Fibroblast of skin of scalp (primary cell): Measurements from ENCODE around the gene CCSAP.
"Not testable (repeated sequence)": the region's sequence is repeated elsewhere in the genome, so short reads cannot be mapped to it uniquely, and the experiment has no call there.

ENCODE experiments used
- DNase-seq: peaks from one replicate; pipeline ENCODE4 v3.0.0-alpha.2; 2013

Gene CCSAP

DNA sequence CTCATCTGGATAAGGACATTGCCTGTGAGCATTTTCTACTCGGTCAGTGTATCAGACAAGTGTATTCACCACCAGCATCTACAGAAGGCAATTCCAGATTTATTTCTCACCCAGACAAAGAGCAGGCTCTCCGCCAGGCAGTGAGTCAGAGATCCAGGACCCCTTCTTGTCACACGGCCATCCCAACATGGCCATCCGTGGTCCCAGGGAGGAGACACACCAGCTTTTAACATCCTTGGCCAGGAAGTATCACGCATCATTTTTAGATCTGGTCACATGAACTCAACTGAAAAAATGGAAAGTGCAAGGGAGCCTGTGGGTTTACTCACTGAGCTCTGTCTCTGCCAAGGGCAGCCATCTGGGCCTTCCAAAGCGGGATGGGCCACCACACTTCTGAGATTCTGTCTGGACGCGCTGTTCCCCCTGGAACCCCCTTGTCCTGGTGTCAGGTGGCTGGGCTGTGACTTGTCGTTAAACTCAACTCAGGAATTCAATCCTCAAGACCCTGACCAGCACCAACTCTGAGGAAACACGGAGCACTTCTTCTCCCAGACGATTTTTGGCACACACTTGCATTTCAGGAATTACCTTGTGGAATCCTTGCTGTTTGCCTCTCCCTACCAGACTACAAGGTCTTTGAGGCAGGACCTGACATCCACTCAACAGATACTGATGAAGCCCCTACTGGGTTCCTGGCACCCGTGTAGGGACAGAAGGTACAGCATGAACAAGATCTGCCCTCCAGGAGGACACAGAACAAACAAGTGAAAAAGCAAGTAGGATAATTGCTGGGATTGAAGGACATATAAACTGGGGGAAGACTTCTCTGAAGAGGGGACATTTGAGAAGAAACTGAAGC, 21.6 kb upstream of the CCSAP start:
- peak; percentile 9 for DNase-seq

DNA sequence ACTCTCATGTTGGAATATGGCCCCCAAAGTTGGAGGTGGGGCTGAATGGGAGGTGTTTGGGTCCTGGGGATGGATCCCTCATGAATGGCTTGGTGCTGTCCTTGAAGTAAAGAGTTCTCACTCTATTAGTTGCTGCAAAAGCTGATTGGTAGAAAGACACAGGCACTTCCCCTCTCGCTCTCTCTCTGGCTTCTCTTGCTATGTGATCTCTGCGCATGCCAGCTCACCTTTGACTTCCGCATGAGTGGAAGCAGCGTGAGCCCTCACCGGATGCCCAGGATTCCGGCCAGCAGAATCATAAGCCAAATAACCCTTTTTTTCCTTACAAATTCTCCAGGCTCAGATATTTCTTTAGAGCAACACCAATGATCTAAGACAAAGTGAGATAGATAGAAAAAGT, 20.9 kb upstream of the CCSAP start:
- no peak for DNase-seq

DNA sequence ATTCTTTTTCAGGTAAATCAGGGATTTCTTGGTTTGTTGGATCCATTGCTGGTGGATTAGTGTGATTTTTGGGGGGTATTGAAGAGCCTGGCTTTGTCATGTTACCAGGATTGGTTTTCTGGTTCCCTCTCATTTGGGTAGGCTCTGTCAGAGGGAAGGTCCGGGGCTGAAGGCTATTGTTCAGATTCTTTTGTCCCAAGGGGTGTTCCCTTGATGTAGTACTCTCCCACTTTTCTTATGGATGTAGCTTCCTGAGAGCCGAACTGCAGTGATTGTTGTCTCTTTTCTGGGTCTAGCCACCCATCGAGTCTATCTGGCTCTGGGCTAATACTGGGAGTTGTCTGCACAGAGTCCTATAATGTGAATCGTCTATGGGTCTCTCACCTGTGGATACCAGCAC, 17.6 kb upstream of the CCSAP start:
- DNase-seq: no peak

DNA sequence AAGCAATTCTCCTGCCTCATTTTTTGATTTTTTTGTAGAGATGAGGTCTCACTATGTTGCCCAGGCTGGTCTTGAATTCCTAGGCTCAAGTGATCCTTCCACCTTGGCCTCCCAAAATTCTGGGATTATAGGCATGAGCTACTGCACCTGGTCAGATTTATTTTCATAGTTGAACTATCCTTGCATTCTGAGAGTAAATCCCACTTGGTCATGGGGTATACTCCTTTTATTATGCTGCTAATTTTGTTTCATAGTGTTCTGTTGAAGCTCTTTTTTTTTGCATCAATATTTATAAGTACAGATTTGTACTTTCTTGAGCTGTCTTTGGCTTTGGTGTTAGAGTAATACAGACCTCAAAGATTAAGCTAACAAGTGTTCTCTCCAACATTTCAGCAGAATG, 12.8 kb upstream of the CCSAP start:
- DNase-seq: no peak

DNA sequence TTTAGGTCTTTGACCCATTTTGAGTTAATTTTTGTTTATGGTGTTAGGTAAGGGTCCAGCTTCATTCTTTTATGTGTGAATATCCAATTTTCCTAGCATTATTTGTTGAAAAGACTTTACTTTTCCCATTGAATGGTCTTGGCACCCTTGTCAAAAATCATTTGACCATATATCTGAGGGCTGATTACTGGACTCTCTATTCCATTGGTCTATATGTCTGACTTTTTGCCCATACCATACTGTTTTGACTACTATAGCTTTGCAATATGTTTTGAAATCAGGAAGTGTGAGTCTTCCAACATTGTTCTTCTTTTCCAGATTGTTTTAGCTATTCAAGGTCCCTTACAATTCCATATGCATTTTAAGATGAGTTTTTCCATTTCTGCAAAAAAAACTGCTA, 11.4 kb upstream of the CCSAP start:
- no peak for DNase-seq

DNA sequence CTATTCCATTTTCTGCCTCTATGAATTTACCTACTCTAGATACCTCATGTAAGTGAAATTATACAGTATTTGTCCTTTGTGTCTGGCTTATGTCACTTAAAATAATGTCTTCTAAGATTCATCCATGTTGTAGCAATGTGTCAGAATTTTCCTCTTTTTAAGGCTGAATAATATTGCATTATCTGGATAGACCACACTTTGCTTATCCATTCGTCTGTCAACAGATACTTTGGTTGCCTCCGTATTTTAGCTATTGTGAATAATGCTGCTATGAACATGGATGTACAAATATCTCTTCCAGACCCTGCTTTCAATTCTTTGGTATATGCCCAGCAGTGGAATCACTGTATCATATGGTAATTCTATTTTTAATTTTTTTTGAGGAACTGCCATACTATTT, 10.1 kb upstream of the CCSAP start:
- no peak for DNase-seq

DNA sequence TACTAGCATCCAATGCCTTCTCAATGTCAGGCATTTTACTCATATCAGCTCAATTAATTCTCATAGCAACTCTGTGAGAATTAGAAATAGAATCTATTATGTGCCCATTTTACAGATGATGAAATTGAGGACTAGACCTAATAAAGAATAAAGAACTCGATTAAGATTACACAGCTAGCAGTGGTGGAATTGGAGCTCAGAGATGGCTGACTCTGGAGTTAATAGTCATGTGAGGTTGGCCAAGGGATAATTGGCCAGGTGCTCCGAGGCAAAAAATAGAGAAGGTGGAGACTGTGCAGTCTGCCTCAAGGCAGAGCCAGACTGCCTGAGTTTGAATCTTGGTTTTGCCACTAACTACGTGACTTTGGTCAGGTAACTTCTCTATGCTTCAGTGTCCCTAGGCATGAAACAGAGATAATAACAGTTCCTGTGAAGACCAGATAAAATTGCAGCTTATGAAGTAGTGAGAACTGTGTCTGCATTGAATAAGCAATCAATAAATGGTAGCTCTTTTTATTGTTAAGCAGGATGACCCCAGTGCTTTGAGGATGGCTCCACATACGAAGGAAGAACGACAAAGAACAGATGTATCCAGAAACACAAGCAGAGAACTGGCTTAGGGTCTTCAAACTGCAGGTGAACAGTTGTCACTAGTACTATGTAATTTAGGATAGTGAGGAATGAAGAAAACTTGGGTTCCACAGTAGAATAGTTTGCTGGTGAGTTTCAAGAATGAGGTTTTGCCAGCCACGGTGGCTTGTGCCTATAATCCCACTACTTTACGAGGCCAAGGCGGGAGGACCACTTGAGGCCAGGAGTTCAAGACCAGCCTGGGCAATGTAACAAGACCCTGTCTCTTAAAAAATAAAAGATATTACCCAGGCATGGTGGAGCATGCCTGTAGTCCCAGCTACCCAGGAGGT, 6.9 kb upstream of the CCSAP start:
- DNase-seq: no peak

DNA sequence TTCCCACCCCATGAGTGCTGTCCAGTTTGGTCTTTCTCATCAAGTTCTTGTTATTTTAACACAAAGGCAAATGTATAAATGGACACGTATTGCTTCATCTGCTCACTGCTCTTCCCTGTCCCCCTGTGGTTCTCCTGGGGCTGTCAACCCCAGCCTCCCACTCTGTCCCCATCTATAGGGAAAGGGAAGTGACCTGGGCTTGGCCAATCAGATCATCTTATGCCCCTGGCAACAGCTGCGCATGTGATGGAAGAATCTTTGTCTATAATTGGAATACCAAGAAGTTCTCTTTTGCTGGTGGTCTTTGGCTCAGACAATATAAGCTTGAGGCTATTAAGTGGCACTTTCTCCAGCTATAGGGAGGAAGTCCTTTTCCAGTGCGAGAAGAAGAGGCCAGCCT, 4.7 kb upstream of the CCSAP start:
- no peak for DNase-seq

DNA sequence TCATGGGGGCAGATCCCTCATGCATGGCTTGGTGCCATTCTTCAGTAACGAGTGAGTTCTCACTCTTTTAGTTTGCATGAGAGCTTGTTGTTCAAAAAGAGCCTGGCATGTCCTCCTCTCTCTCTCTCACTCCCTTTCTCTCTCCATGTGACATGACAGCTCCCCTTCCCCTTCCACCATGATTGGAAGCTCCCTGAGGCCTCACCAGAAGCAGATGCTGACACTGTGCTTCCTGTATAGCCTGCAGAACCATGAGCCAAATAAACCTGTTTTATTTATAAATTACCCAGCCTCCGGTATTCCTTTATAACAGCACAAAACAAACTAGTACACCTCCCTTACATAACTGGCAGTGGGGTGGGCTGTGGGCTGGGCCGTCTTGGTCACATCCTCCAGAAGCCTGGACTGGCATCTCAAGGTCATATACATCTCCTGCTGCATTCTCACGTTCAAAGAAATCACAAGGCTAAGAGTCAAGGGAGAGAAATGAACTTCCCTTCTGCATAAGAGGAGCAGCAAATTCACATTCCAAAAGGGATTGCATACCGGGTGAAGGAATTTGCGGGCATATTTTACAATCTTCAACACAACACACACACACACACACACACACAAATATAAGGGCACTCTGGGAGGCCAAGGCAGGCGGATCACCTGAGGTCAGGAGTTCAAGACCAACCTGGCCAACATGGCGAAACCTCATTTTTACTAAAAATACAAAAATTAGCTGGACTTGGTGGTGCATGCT, 2.3 kb upstream of the CCSAP start:
- DNase-seq: peak; percentile 62

DNA sequence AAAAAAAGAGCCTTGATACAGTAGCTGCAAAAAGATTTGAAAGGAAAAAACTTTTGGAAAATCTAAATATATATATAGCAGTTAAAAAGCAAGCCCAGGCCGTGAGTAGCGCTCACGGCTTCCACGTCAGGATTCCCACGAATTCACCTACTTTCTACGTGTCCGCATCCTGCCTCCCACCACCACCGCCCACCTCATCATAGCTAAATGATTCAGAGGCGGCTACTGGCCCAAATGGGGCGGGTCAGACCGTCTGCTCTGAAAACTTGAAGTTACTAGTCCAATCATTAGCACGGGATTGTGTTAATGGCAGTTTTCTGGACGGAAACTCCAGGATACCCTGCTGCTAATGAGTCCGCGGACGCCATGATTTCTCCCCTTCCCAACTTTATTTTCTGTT, 1.3 kb upstream of the CCSAP start:
- no peak for DNase-seq

DNA sequence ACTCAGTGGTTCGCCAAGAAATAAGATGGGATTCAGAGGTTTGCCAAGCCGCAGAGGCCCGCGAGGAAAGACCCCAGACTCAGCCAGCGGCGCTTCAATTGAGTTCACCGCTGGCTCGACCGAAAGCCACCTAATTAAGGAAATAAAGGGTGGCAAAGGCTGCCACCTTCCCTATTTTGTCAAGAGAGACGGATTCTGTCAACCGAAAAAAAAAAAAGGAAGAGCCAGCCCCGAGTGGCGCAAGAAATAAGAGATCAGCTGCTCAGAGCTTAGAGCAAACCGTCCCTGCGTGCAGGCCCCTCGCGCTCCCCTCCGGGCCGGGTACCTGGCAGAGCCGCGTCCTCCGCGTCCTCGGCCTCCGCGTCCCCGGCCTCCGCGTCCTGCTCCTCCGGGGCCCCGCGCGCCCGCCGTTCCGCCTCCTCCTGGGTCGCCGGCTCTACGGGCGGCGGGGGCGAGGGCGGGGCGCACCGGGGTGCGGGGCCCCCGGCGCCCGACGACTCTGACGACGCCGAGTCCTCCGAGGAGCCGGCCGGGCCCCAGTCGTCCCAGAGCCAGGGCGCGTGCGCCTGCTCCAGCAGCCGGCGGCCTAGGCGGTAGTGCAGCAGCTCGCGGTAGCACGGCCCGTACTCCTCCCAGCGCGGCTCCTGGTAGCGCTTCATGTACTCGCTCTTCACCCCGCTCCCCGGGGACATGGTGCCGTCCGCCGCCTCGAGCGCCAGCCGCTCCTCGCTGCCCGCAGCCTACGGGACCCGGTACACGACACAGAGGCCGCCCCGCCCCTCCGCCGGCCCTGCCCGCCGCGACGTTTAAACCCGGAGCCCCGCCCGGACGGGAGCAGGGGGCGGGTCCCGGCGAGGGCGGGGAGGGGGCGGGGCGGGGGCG, 832 bp downstream of the CCSAP start:
- DNase-seq: peak; percentile 80

DNA sequence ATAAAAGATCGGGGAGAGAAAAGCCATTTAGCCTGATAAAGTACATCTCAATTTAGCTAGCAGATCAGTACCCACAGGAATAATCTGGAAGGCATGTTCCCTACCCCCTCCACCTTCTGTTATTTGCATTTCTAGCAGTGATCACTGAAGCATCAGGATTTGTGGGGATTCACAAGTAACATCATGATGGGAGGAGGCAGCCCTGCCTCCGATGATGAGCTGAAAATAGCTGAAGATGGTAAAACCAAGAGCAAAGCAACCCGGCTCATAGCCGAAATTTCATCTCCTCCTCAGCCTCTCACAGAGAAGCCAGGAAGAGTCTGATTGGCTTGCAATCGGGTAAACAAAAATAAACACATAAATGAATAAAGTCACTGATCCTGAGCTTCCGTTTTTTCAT, 2.4 kb downstream of the CCSAP start:
- no peak for DNase-seq

DNA sequence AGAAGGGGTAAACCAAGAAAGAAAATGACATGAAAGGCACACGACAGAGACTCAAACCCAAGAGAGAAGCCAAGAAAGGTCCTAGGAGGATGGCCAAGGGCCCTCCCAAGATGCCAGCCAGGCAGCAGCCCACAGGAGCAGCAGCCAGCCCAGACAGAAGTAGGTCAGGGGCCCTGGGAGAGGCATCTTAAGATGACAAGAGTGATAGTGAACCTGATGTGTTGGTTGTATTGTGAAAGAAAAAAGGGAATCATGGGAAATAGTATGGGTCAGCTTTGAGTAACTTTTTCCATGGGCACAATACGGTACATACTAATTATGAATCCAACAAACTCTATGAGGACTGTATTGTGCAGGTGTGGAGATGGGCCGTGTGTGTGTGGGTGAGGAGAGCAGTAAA, 3.3 kb downstream of the CCSAP start:
- no peak for DNase-seq

DNA sequence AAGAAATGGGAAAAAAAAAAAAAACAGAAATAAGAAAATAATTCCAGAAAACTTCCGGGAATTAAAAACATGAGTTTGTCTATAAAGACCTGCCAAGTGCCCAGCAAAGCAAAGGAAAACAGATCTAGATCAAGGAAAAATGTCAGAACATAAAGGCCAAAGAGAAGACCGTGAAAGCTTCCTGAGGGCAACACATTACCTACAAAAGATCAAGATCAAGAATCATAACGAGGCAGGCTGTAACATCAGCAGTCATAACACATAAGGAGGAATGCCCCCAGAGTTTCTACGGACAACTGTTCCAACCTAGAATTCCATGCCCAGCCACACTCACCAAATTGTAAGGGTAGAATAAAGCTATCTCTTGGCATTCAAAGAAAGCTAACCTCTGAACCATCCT, 3.8 kb downstream of the CCSAP start:
- DNase-seq: no peak

DNA sequence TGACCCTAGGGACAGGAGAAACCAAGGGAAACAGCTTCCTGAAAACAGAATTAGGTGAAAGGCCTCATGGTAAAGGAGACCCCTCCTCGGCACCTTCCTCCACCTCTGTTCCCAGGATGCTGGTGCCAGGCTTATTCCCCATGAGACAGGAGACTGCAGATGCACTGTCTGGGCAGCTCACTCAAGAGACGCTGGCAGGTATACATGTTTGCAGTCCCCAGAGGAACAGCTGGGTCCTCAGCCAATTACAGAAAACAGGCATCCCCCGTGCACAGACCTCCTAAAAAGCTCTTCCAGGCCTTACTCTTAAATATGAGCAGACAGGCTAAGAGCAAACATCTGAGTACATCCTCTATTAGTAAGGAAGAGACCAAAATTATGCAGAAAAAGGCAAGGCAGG, 6.5 kb downstream of the CCSAP start:
- DNase-seq: no peak

DNA sequence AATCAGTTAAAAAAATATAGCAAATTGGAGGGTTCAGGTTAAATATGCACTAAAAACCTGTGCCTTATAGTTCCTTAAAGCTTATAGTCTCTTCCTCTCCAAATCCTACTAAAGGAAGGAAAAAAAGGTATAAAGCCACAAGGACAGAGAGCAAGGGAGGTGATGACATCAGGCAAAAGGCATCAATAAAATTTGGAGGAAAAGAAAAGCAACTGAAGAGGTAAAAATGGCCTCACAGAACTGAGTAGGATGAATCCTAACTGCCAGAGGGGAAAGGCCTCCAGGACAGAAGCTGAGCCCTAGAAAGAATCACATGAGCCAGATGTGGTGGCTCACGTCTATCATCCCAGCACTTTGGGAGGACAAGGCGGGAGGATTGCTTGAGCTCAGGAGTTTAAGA, 8.1 kb downstream of the CCSAP start:
- no peak for DNase-seq

DNA sequence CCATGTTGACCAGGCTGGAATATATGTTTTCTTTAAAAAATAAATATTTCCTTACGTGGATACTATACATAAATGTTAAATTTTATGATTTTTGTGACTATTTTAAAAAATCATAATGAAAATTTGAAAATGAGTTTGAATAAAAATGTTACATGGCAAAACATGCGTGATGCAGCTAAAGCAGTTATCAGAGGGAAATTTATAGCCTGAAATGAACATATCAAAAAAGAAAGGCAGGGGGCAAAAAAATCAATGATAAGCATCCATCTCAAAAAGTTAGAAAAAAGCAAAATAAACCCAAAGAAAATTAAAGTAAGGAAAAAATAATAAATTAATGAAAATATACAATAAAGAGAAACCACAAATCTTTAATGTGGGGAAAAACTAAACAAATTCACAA, 8.6 kb downstream of the CCSAP start:
- DNase-seq: no peak

DNA sequence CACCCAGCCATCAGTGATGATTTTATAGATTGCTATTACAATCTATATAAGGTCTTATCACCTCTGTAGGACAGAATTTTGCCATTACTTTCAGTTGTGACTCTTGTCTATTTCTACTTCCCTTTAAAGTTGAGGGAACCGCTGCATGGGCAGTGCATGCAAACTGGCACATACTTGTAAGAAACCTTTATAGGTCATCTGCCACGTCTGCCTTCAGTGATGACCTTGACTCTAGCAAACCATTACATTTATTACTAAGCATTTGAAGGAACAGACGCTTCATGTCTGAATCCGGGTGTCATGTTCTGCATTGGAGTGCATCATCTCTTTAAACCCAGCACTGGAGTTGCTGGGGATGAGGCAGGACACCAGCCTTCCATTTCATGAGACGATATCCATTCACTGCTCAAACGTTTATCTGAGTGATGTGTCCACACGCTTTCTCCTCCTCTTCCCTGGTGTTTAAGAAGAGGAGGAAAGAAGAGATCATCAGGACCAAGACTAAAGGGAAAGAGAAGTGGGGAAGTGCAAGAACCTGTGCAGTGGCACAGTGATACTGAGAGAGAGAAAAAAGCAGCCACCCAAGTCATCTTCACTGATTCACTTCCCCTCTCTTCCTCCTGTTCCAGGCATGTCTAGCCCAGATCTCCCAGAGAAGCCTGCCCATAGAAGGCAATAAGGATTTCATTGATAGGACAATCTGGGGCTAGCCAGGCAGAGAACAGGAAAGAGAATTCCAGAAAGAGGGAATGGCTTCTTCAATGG, 14.1 kb downstream of the CCSAP start:
- DNase-seq: no peak

DNA sequence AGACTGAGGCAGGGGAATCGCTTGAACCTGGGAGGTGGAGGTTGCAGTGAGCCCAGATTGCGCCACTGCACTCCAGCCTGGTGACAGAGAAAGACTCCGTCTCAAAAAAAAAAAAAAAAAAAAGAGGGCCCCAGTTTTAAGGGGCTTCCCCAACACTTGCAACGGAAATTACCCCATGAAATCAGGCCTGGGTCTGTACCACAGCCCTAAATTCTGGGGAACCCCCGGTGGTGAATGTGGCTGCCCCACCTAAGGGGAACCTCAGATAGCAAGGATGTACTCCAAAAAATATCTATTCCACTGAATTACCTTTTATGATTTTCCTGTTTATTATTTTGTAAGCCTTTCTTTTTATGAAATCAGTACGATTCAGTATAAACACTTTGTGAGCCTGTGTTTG, 15.1 kb downstream of the CCSAP start:
- not testable (repeated sequence) for DNase-seq

DNA sequence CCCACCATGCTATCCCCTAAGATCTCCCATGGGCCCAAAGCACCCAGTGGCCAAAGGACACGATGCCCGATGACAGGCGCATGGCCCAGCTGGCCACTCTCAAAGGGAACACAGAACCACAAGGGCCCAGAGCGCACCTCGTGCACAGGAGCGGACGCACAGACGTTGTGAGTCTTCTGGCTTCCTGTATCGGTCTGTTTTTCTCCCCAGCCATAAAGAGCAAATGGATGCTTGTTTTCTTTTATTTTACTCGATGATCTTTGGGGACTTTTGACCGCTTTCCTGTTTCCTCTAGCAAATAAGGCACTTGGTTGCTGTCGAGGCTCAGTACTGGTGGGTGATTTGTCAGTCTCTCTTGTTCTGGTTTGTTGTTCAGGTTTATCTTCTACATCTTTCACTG, 16.2 kb downstream of the CCSAP start:
- no peak for DNase-seq

DNA sequence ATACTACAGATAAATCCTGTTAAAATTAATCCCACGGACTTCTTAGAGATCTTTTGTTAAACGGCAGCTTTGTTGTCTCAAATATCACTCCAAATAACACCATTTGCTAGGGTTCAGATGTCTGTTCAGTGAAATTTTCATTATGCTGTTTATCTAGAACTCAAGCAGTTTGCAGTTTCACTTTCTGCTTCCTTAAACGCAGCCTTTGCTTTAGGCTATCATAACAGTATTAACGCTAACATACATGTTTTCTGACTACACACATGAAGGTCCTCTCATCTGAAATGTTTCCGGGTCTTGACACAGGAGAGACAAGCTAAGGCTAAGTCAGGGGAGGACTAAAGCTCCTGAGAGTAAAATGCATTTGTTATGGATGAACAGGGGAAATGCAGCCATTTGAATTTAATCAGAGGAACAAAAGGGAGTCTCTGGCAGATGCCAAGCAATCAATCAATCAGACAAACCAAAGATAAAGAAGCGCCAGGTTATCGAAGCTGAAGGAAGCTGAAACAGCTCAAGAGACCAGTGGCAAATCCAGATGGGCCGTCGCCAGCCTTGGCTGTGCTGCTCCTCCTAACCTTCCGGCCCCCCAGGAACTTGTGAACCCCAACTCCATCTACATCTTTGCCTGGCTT, 16.9 kb downstream of the CCSAP start:
- DNase-seq: no peak
